ENCODE results near the gene CEACAM19. TPM values are rescaled to one million over a fixed set of nuclear protein-coding genes. Genes with fewer than 3 reads are reported as not detected.

Gene CEACAM19
- total RNA-seq, 4 donors from 2014 or later, result 5.7 to 11.7 (median 8.4) TPM

DNA sequence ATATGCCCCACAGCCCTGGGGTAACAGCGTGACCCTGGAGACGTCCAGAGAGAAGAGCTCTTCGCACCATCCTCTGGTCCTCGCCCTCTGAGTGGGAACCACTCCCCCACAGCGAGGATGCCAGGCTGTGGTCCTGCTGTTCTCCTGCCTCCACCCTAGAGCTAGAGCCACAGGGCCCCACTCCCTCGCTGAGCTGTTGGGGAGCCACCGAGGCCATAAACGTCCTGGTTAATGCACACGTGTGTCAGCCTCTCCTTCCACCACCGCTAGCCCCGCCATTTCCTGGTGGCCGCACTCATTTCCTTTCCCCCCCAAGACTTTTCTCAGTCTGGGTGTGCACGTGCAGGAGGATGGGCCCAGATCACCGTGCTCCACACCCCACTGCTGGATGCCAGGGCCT lies 39.2 kb downstream of the CEACAM19 start:
- H3K4me1 ChIP-seq, result no peaks in the 10 kb centered on the region
- 80% methylated on average over 9 of the region's 14 CpGs for WGBS
- H3K27ac ChIP-seq, result no peak overlapping the region
- DNase-seq (ENCODE audit: low spot score in 2 of 2), result no peak
- H3K4me3 ChIP-seq, result no peak overlapping the region
- TF ChIP-seq, protein P1, sequence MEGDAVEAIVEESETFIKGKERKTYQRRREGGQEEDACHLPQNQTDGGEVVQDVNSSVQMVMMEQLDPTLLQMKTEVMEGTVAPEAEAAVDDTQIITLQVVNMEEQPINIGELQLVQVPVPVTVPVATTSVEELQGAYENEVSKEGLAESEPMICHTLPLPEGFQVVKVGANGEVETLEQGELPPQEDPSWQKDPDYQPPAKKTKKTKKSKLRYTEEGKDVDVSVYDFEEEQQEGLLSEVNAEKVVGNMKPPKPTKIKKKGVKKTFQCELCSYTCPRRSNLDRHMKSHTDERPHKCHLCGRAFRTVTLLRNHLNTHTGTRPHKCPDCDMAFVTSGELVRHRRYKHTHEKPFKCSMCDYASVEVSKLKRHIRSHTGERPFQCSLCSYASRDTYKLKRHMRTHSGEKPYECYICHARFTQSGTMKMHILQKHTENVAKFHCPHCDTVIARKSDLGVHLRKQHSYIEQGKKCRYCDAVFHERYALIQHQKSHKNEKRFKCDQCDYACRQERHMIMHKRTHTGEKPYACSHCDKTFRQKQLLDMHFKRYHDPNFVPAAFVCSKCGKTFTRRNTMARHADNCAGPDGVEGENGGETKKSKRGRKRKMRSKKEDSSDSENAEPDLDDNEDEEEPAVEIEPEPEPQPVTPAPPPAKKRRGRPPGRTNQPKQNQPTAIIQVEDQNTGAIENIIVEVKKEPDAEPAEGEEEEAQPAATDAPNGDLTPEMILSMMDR (IDR thresholded peaks at IDR 0.05), result no peak
- TF ChIP-seq POLR2AphosphoS5 (IDR thresholded peaks at IDR 0.05) (no peak), POLR2A (IDR thresholded peaks at IDR 0.05) (no peak), EP300 (IDR thresholded peaks at IDR 0.05) (no peak)
- H3K27me3 ChIP-seq, result no peaks in the 10 kb centered on the region
- no peaks in the 10 kb centered on the region for H3K36me3 ChIP-seq
- H3K9me3 ChIP-seq, result no peaks in the 10 kb centered on the region

DNA sequence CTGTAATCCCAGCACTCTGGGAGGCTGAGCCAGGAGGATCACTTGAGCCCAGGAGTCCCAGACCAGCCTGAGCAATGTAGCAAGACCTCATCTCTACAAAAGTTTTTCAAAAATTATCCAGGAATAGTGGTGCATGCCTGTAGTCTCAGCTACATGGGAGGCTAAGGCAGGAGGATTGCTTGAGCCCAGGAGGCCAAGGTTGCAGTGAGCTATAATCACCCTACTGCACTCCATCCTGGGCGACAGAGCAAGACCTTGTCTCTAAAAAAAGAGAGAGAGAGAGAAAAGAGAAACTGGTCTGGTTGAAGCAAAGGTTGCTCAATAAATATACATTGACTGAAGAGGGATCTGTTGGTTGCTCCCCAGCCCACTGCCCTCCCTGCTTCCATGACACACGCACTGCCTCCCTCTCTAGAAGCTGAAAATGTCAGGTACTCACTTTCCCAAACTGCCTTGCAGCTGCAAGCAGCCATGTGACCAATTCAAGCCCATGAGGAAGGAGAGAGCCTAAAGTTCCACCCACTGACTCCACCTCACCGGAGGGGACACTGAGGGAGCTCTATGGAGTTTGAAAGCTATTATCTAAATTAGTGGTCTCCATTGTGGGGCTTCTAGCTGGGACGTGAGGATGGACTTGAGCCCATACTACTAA lies 41.7 kb downstream of the CEACAM19 start:
- TF ChIP-seq POLR2AphosphoS5 (IDR thresholded peaks at IDR 0.05) (no peak), EP300 (IDR thresholded peaks at IDR 0.05) (no peak), POLR2A (IDR thresholded peaks at IDR 0.05) (no peak)
- TF ChIP-seq, protein P1 (IDR thresholded peaks at IDR 0.05), result no peak
- DNase-seq (ENCODE audit: low spot score in 2 of 2), result no peak
- H3K36me3 ChIP-seq, result no peaks in the 10 kb centered on the region
- H3K27ac ChIP-seq, result no peak overlapping the region
- WGBS, result 68% methylated on average over 4 of the region's 4 CpGs
- no peaks in the 10 kb centered on the region for H3K9me3 ChIP-seq
- H3K4me3 ChIP-seq, result no peak overlapping the region
- no peaks in the 10 kb centered on the region for H3K4me1 ChIP-seq
- no peaks in the 10 kb centered on the region for H3K27me3 ChIP-seq

DNA sequence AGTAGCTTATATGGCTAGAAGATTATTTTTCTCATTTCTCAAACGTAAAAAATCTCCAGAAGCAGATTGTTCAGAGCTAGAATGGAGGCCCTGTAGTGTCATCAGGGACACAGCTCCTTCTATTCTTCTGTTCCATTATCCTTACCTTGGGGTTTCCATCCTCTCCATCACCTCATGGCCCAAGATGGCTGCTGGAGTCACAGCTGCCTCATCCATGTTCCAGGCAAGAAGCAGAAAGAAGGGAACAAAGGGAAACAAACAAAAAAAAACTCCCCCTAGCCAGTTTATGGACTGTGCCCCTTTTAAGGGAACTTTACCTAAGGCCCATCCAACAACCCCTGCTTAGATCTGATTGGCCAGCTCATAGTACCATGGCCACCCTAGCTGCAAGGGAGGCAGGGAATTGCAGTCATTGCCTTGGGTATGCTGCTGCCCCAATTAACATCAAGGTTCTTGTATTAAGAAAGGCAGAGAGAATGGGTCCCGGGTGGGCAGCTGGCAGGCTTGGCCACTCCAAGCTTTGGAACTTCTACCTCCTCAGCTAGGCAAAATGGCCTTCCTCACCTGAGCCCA lies 43.4 kb downstream of the CEACAM19 start:
- H3K9me3 ChIP-seq, result no peaks in the 10 kb centered on the region
- no peak overlapping the region for H3K4me3 ChIP-seq
- DNase-seq (ENCODE audit: low spot score in 2 of 2), result no peak
- TF ChIP-seq POLR2A (IDR thresholded peaks at IDR 0.05) (no peak), EP300 (IDR thresholded peaks at IDR 0.05) (no peak), POLR2AphosphoS5 (IDR thresholded peaks at IDR 0.05) (no peak)
- TF ChIP-seq, protein P1 (IDR thresholded peaks at IDR 0.05), result no peak
- H3K27me3 ChIP-seq, result no peaks in the 10 kb centered on the region
- no peak overlapping the region for H3K27ac ChIP-seq
- H3K4me1 ChIP-seq, result peaks cover 8% of the 10 kb centered on the region
- H3K36me3 ChIP-seq, result no peaks in the 10 kb centered on the region
- WGBS, result 66% methylated on average over 2 of the region's 2 CpGs

- Histone ChIP-seq H3K4me3 (no peak overlapping the region), H3K36me3 (no peaks in the 10 kb centered on the region), H3K27ac (peak overlapping the region; percentile 68), H3K9me3 (no peaks in the 10 kb centered on the region), H3K27me3 (no peaks in the 10 kb centered on the region), H3K4me1 (peaks cover 14% of the 10 kb centered on the region)
- TF ChIP-seq, protein P1 (IDR thresholded peaks at IDR 0.05), result no peak
- TF ChIP-seq POLR2AphosphoS5 (IDR thresholded peaks at IDR 0.05), result no peak
- no peak for TF ChIP-seq EP300 (IDR thresholded peaks at IDR 0.05)
- TF ChIP-seq POLR2A (IDR thresholded peaks at IDR 0.05), result no peak
- no peak for DNase-seq (ENCODE audit: low spot score in 2 of 2)
- 83% methylated on average over 6 of the region's 6 CpGs for WGBS
Measured at GRCh38 chr19:44717603-44718002, 46.3 kb downstream of the CEACAM19 start.

GRCh38 chr19:44718441-44719261 lies 47.4 kb downstream of the CEACAM19 start:
- TF ChIP-seq POLR2A (IDR thresholded peaks at IDR 0.05), result no peak
- no peak for TF ChIP-seq EP300 (IDR thresholded peaks at IDR 0.05)
- TF ChIP-seq, protein P1 (IDR thresholded peaks at IDR 0.05), result no peak
- TF ChIP-seq POLR2AphosphoS5 (IDR thresholded peaks at IDR 0.05), result no peak
- DNase-seq (ENCODE audit: low spot score in 2 of 2), result no peak
- H3K36me3 ChIP-seq, result no peaks in the 10 kb centered on the region
- H3K4me1 ChIP-seq, result peaks cover 24% of the 10 kb centered on the region
- H3K9me3 ChIP-seq, result no peaks in the 10 kb centered on the region
- H3K4me3 ChIP-seq, result no peak overlapping the region
- no peaks in the 10 kb centered on the region for H3K27me3 ChIP-seq
- 50% methylated on average over 11 of the region's 11 CpGs for WGBS
- peak overlapping the region; percentile 68 for H3K27ac ChIP-seq

Measured in suprapubic skin (tissue), 4 donors.